Stimulated activated CD8-positive, alpha-beta memory T cell treated with anti-CD3 and anti-CD28 coated beads, Interleukin-7, amount 100 ng/mL, for 24 hours (primary cell): ENCODE results near the gene GZF1.

Experiments
- DNase-seq: peaks from one replicate; pipeline ENCODE4 v3.0.0-alpha.2; 2020; ENCODE audit warnings: low read depth

The GZF1 gene

GRCh38 chr20:23407781-23408464, 45.9 kb downstream of the GZF1 start:
- no peak for DNase-seq

GRCh38 chr20:23408957-23409356, 47.0 kb downstream of the GZF1 start:
- DNase-seq: no peak

DNA sequence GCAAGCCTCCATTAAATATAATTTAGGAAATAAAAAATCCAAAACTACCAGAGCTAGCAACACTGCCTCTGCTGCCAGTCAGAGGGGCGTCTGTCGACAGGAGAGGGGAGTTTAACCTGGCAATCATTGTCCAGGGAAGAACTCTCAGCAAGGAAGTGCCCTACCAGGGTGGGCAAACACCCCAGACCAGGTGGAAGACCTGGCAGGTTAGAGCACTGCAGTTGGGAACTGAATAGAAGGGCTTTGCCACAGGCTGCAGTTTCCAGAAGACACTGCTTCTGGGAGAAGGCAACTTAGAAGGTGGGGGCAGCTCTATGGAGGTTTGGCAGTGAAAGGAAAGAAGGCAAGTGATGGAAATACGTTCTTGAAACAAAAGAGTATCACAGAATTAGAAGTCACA, 47.8 kb downstream of the GZF1 start:
- no peak for DNase-seq

- DNase-seq: no peak
Measured at GRCh38 chr20:23410916-23411695, 49.1 kb downstream of the GZF1 start.

GRCh38 chr20:23412026-23412425, 50.0 kb downstream of the GZF1 start:
- no peak for DNase-seq

DNA sequence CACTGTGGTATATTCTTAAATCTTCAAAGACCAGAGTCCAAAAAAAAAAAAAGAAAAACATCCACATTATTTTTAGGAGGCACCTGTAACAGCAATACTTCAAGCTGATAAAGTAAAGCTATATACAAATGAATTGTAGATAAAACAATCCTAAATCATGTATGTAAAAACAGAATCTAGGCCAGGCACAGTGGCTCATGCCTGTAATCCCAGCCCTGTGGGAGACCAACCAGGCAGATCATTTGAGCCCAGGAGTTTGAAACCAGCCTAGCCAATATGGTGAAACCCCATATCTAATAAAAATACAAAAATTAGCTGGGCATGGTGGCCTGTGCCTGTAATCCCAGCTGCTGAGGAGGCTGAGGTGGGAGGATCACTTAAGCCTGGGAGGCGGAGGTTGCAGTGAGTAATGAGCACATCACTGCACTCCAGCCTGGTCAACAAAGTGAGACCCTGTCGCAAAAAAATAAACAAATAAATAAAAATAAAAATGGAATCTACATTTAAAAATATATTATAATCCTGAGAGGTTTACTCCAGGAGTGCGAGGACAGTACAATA, 52.0 kb downstream of the GZF1 start:
- no peak for DNase-seq

DNA sequence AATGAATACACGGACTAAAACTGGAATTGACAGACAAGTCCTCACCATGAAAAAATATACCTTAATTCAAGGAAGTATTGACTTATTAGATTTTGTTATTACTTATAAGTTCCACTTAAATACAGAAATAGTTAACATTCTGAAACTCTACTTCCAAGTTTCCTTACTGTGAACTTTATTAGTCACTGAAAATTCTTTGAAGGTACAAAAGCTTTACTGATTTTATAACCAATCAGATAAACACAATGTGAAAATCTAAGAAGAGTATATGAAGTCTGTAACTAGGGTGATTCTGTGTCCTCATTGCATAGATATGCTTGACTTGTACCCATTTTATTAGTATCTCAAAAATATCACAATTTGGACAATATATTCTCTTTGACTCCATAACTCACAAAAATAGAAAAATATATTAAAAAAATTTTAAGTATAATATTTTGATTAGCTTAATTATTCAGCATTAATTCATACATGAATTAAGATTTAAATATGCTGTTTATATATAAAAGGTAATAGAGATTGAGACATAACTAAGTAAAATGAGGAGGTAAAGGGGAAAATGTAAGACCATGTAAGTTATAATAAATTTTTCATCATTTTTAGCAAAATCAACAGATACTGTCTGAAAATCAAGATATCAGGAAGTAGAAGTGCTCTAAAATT, 52.7 kb downstream of the GZF1 start:
- DNase-seq: no peak

DNA sequence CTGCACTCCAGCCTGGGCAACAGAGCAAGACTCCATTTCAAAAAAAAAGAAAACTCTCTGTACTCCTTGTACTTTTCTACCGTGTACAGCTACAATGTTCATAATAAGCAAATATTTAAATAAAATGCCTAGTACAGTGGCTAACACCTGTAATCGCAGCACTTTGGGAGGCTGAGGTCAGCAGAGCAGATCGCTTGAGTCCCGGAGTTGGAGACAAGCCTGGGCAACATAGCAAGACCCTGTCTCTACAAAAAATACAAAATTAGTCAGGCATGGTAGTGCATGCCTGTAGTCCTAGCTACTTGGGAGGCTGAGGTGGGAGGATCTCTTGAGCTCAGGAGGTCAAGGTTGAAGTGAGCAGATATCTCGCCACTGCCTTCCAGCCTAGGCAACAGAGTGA, 53.6 kb downstream of the GZF1 start:
- DNase-seq: no peak

- DNase-seq: no peak
Measured at GRCh38 chr20:23415959-23416583, 54.1 kb downstream of the GZF1 start.

DNA sequence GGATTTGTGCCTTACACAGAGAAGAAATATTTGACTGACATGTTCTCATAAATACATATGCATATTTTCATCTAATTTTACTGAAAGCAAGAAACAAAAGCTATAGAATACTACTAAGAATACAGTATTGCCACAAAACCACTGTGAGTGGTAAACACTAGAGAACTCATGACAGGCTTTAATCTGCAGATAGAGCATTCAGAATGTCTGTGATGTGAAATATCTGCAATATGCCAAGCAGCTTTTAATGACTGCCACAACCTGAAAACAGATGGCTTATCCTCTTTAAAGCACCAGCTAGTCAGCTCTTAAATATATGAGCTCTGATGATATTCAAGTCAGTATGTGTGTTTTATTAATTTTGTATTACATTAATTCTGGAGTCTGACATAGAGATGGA, 55.9 kb downstream of the GZF1 start:
- no peak for DNase-seq

- no peak for DNase-seq
Measured at GRCh38 chr20:23419657-23419994, 57.6 kb downstream of the GZF1 start.

DNA sequence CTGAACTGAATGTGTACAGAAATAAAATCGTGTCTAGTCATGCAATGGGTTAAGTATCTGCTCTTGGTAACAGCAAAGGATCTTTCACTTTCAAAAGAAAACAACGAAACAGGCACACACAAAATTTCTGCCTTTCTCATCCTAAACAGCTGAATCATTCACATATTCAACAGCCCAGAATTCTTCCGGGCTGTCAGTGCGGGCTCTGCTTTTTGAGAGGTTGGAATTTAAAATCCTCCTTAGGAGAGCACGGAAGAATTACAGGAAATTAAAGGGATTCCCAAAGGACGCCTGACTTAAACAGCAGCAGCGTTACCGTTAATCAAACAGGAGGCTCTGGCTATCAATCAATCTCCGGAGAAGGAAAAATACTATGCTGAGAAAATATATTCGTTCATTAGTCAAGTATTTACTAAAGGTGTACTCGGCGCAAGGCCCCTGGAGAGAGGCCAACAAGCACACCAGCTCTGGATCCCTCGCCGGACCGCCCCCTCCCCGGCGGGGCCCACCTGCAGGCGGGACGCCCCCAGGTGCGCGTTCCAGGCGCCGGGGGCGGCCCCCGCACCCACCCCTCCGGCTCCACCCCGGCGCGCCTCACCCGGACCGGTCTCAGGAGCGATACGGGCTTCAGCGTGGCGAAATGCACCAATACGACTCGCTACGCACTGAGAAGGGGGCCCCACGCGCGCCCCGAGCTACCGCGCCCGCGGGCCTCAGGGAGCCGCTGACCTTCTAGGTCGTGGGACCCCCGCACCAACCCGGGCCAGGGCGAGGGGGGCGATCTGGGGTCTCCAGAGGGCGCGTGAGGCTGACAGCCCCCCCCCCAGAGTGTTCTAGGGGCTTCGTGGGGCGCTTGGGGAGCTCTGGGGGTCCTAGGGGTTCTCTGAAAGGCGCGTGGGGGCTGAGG, 58.3 kb downstream of the GZF1 start:
- peak; percentile 8 for DNase-seq

- DNase-seq: peak; percentile 87
Measured at GRCh38 chr20:23420943-23421931, 59.3 kb downstream of the GZF1 start, which contains the start of gene NAPB. NAPB (minus strand) TSS chr20:23421488; CDS start chr20:23421402, 86 bp downstream.
